GM21390 (cell line): ENCODE data around the gene LRRTM2.

Experiments
- ATAC-seq: cut with Tn5 transposase; IDR thresholded peaks from one replicate; pipeline ENCODE4 v1.9.1; 2021; ENCODE audit not compliant: unreplicated experiment

LRRTM2 gene

GRCh38 chr5:138884094-138884493 is 9.0 kb upstream of the LRRTM2 start:
- no peak for ATAC-seq

DNA sequence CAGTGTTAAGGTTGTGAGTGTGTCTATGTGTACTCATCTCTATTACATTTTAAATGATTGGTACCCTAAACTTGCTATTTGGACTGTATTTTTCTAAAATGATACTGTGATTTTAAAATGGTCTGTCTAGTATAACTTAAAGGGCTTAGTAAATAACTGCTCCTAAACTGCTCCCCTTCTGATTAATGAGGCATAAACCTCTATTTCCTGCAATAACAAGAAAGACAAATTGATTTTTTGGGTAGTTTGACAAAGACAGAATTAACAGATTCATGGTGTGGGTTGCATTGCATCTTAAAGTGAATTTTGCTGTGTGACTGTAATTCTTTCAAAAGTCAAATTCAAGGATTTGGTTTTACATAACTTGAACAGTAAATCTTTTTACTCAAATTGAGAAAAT is 8.1 kb upstream of the LRRTM2 start:
- ATAC-seq: no peak

DNA sequence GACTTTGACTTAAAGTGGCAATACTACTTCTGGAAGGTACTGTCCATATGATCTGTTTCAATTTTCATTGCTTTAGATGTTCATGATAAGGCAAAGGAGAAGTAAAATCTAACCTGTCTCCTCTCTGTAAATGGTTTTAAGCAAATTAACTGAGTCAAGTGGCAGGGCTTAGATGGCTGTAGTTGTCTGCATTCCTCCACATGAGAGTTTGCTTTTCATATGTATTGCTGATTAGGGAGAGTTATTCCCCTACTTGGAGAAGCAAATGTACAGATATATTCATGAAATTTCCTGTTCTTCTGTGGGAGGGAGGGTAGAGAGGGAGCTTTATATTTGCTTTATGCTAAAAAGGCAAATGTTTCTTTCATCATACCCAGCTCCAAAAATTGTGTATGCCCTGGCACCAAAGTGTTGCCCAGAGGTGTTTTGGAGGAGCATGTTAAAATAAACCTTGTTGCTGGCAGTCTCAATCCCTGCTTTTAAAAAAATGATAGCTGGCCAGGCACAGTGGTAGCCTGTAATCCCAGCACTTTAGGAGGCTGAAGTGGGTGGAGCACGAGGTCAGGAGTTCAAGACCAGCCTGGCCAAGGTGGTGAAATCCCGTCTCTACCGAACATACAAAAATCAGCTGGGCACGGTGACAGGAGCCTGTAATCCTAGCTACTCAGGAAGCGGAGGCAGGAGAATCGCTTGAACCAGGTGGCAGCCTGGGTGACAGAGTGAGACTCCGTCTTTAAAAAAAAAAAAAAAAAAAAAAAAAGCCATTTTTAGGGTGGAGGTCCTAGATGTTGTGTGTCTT is 3.5 kb upstream of the LRRTM2 start:
- ATAC-seq: no peak

GRCh38 chr5:138876811-138877210 is 1.7 kb upstream of the LRRTM2 start:
- ATAC-seq: no peak

DNA sequence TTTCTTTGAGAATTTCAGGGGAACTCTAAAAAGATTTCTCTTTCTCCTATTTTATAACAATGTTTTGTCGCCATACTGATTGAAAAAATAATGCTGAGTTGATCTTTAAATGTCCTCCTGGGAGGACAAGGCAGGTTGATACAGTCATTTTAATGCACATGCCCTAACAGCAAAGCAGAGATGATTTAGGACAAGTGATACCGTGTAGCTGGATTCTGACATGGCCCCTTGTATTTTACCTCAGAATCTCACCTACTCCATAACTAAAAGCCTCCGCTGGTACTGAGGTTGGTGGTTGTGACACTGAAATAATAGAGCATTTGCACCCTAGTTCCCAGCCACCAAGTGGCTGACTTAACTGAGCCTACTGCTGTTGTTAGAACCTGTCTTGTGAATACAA is 811 bp upstream of the LRRTM2 start:
- no peak for ATAC-seq

DNA sequence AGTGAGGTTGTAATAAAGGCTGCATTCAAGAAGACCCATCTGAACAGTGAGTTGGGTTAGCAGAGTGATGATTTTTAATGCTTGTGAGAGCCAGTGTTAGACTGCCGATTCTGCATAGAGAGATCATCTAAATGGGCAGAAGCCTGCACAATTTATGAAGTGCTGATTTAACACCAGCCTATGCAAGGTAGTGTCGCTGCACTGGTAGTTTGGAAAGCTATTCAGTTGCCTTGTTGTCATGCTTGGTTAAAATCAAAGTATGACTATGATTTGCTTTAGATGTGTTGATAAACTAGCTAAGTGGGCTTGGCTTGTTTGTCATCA is 379 bp upstream of the LRRTM2 start:
- no peak for ATAC-seq

GRCh38 chr5:138874241-138874640 is 894 bp downstream of the LRRTM2 start:
- ATAC-seq: no peak

- no peak for ATAC-seq
Observed at GRCh38 chr5:138873466-138874221, 1.5 kb downstream of the LRRTM2 start.

GRCh38 chr5:138872841-138873465 is 2.2 kb downstream of the LRRTM2 start:
- ATAC-seq: no peak

DNA sequence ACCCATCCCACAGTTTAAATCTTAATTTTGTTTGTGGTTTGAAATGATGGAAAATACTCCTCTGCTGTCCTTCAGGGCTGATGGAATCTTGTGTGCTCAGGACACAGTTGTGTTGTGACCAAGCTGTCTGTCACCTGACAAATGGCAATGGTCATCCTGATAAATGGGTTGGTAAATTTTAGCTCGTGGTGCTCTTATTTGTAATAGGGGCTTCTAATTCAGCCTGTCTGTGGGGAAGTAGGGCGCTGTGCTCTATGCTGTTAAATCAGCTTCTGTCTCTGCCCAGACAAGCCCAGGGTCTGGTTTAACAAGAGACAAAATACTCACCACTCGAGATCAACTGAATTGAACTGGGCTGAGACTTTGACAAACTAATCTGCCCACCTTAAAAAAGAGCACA is 4.5 kb downstream of the LRRTM2 start:
- no peak for ATAC-seq

DNA sequence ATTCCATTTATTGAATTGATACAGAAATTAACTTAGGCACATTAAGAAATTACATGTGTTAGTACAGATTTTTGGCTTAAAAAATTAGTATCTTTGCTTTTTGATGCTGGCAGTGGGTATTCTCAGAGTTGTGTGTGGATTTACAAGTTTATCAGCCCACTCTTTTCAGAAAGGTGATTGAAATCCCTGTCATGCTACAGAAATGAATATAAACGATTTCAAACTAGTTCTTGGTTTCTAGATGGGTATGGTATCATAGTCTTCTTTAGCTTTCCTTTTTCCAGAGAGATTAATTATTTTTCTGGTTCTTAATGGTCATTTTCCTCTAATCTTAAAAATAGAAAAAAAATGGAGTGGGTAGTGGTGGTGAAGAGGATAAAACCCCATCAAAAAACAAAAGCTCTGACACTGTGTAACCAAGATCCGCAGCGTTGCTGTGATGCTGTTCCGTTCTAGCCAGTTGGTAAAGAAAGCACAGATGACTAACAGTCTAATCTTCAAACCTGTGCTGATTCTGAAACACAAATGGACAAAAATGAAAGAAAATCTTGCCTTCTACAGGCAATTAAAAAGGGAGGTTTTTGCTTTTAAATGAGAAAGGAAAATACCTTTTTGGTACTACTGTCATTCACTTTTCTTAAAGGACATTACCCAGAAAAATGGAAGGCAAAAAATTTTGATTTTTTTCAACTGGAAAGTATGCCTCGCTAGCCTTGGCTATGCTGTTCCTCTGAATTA is 5.2 kb downstream of the LRRTM2 start:
- ATAC-seq: no peak

DNA sequence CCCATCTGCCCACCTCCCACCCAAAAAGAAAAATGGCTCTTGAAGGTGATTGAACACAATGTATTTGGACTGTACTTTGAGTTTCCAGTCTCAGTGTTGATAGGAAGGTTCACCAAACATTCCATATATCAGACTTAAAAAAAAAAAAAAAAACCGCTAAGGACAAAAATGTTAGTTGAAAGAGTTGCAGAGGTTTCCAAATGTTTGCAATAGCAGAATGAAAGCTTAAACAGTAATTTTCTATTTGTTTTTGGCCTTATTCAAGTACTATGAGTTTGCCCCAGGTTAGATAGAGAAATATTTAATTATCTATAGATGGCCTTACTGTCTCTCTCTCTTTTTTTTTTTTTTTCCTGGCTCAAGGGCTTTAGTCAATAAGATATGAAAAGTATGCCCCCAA is 6.1 kb downstream of the LRRTM2 start:
- no peak for ATAC-seq

- ATAC-seq: no peak
Observed at GRCh38 chr5:138867011-138867410, 8.1 kb downstream of the LRRTM2 start.

- ATAC-seq: no peak
Observed at GRCh38 chr5:138853132-138853531, 22.0 kb downstream of the LRRTM2 start.

DNA sequence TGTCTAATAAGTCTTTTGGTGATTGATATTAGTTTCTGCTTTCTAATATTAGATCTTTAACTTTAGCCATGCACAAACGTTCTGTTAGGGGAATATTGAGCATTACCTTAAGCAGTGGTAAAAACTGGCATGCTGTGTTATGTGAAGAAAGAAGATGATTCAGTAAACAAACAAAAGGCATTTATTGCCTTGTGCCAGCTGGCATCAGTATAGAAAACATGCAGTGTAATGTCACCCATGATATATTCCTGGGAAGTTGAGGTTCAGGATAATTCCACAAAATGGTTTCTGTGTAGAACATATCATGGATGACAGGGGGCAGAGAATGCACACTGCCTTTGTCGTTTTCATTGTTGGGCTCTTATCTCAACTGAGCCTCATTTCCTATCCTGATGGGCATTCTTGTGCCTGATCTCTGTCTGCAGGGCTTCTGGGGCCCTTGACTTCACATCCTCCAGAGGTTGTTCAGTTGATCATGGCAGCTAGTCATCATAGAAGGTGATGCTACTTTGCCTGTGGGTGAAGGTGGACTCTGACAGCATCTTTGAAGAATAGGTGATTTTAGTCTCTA is 24.2 kb downstream of the LRRTM2 start:
- no peak for ATAC-seq

GRCh38 chr5:138849882-138850281 is 25.3 kb downstream of the LRRTM2 start:
- ATAC-seq: no peak

- ATAC-seq: no peak
Observed at GRCh38 chr5:138849439-138849838, 25.7 kb downstream of the LRRTM2 start.

- no peak for ATAC-seq
Observed at GRCh38 chr5:138844812-138845513, 30.2 kb downstream of the LRRTM2 start.

DNA sequence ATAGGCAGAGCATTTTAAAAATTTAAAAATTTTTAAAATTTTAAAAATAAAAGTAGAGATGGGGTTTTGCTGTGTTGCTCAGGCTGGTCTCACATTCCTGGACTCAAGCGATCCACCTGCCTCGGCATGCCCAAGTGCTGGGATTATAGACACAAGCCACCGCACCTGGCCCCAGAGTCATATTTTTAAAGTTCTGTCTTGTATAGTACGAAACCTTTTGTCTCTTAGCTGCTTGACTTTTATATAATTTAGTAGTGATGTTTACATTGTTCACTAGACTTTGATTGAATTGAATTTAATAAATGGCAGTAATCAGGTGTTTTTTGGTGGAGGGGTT is 31.0 kb downstream of the LRRTM2 start:
- ATAC-seq: no peak

- ATAC-seq: no peak
Observed at GRCh38 chr5:138843316-138844124, 31.6 kb downstream of the LRRTM2 start.
